ENCODE measurements around the gene ZNF385B.

Gene ZNF385B

DNA sequence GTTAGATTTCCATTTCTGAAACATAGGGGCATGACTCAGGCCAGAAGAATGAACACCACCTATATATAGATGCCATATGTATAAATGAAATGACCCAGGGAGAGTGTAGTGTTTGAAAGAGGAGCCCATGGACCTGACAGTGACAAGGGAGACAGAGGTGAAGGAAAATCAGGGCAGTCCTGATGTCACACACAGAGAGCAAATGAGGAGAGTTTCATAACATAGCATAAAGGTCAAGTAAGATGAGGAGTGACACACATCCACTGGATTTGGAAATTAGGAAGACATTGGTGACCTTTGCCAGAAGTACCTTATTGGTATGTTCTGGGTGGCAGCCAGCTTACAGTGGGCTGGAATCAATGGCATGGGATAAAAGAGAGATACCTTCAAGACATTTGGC, 276.7 kb downstream of the ZNF385B start:
- Histone ChIP-seq H3K4me3 (ENCODE audit: low read depth, low read length) (no peak overlapping the region), H3K9me3 (ENCODE audit: control insufficient read depth, insufficient read depth, low read length) (no peaks in the 10 kb centered on the region), H3K4me1 (ENCODE audit: control insufficient read depth, insufficient read depth, low read length) (peaks cover 9% of the 10 kb centered on the region; the same call in 1 of the 2 replicates), H3K27ac (ENCODE audit: low read depth, low read length) (no peak overlapping the region), H3K36me3 (ENCODE audit: control insufficient read depth, insufficient read depth, low read length) (no peaks in the 10 kb centered on the region), H3K27me3 (ENCODE audit: control insufficient read depth, insufficient read depth, low read length) (no peaks in the 10 kb centered on the region), H3K9ac (ENCODE audit: low read depth, low read length) (no peak overlapping the region)

GRCh38 chr2:179581605-179582004, 279.8 kb downstream of the ZNF385B start:
- Histone ChIP-seq H3K36me3 (ENCODE audit: control insufficient read depth, insufficient read depth, low read length) (no peaks in the 10 kb centered on the region), H3K4me1 (ENCODE audit: control insufficient read depth, insufficient read depth, low read length) (peaks cover 5% of the 10 kb centered on the region; the same call in 1 of the 2 replicates), H3K4me3 (ENCODE audit: low read depth, low read length) (no peak overlapping the region), H3K9ac (ENCODE audit: low read depth, low read length) (no peak overlapping the region), H3K9me3 (ENCODE audit: control insufficient read depth, insufficient read depth, low read length) (no peaks in the 10 kb centered on the region), H3K27ac (ENCODE audit: low read depth, low read length) (no peak overlapping the region), H3K27me3 (ENCODE audit: control insufficient read depth, insufficient read depth, low read length) (no peaks in the 10 kb centered on the region)

- H3K9me3 ChIP-seq (ENCODE audit: control insufficient read depth, insufficient read depth, low read length) = no peaks in the 10 kb centered on the region
- no peaks in the 10 kb centered on the region for H3K36me3 ChIP-seq (ENCODE audit: control insufficient read depth, insufficient read depth, low read length)
- H3K4me1 ChIP-seq (ENCODE audit: control insufficient read depth, insufficient read depth, low read length) = peaks cover 5% of the 10 kb centered on the region; the same call in 1 of the 2 replicates
- no peak overlapping the region for H3K4me3 ChIP-seq (ENCODE audit: low read depth, low read length)
- no peaks in the 10 kb centered on the region for H3K27me3 ChIP-seq (ENCODE audit: control insufficient read depth, insufficient read depth, low read length)
- H3K9ac ChIP-seq (ENCODE audit: low read depth, low read length) = no peak overlapping the region
- no peak overlapping the region for H3K27ac ChIP-seq (ENCODE audit: low read depth, low read length)
Observed at GRCh38 chr2:179580378-179581146, 280.9 kb downstream of the ZNF385B start.

DNA sequence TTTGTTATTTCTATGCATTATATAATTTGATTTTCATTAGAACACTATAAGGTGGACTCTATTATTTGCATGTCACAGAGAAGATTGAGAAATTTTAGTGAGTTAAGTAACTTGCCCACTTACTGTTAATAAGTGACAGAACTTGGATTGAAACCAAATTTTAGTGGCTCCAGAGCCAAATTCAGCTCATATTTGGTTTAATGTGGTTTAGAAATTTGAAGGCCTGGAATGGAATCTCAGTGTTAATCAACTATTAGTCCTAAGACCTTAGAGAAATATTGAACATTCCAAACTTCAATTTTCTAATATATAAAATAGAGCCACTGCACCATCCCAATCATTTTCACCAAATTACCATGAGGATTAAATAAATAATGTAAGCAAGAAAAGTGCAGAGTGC, 281.6 kb downstream of the ZNF385B start:
- peaks cover 5% of the 10 kb centered on the region; the same call in 1 of the 2 replicates for H3K4me1 ChIP-seq (ENCODE audit: control insufficient read depth, insufficient read depth, low read length)
- no peak overlapping the region for H3K4me3 ChIP-seq (ENCODE audit: low read depth, low read length)
- H3K27me3 ChIP-seq (ENCODE audit: control insufficient read depth, insufficient read depth, low read length) = no peaks in the 10 kb centered on the region
- no peak overlapping the region for H3K9ac ChIP-seq (ENCODE audit: low read depth, low read length)
- no peaks in the 10 kb centered on the region for H3K36me3 ChIP-seq (ENCODE audit: control insufficient read depth, insufficient read depth, low read length)
- no peaks in the 10 kb centered on the region for H3K9me3 ChIP-seq (ENCODE audit: control insufficient read depth, insufficient read depth, low read length)
- no peak overlapping the region for H3K27ac ChIP-seq (ENCODE audit: low read depth, low read length)

DNA sequence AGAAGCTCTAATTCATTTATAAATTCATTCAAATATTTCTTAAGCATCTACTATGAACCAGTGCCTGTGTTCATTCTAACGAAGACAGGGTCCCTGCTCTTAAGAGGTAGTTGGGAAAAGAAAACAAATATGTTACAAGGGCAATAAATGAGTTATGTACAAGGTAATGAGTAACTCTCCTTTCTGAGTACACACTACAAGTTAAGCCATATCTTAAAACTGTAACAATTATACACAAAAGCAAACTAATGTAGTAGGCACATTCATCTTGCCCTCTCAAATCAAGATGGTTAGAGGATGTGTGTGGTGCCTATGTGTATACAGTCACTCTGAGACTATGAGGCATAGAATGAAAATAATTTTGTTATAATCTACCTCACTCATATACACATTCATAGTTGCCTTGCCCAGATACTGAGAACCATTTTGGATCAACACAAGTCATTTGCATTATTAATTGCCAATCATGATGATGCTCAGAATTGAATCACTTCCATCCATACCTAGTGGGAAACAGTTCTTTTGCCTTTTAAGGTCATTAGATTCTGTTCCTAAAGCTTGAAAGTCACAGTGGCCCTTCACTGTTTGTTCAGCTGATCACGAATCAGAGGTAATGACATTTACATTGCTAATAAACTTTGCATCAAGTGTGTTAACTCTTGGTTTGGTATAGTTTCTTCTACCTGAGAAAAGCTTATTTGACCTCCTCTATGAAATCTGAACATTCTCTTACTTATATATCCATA, 283.1 kb downstream of the ZNF385B start:
- Histone ChIP-seq H3K9ac (ENCODE audit: low read depth, low read length) (no peak overlapping the region), H3K4me3 (ENCODE audit: low read depth, low read length) (no peak overlapping the region), H3K27me3 (ENCODE audit: control insufficient read depth, insufficient read depth, low read length) (no peaks in the 10 kb centered on the region), H3K36me3 (ENCODE audit: control insufficient read depth, insufficient read depth, low read length) (no peaks in the 10 kb centered on the region), H3K9me3 (ENCODE audit: control insufficient read depth, insufficient read depth, low read length) (no peaks in the 10 kb centered on the region), H3K27ac (ENCODE audit: low read depth, low read length) (no peak overlapping the region), H3K4me1 (ENCODE audit: control insufficient read depth, insufficient read depth, low read length) (peaks cover 5% of the 10 kb centered on the region; the same call in 1 of the 2 replicates)

GRCh38 chr2:179574061-179574519, 287.3 kb downstream of the ZNF385B start:
- Histone ChIP-seq H3K27me3 (ENCODE audit: control insufficient read depth, insufficient read depth, low read length) (no peaks in the 10 kb centered on the region), H3K4me3 (ENCODE audit: low read depth, low read length) (no peak overlapping the region), H3K9me3 (ENCODE audit: control insufficient read depth, insufficient read depth, low read length) (no peaks in the 10 kb centered on the region), H3K36me3 (ENCODE audit: control insufficient read depth, insufficient read depth, low read length) (no peaks in the 10 kb centered on the region), H3K9ac (ENCODE audit: low read depth, low read length) (no peak overlapping the region), H3K27ac (ENCODE audit: low read depth, low read length) (no peak overlapping the region), H3K4me1 (ENCODE audit: control insufficient read depth, insufficient read depth, low read length) (peaks cover 5% of the 10 kb centered on the region; the same call in 1 of the 2 replicates)

DNA sequence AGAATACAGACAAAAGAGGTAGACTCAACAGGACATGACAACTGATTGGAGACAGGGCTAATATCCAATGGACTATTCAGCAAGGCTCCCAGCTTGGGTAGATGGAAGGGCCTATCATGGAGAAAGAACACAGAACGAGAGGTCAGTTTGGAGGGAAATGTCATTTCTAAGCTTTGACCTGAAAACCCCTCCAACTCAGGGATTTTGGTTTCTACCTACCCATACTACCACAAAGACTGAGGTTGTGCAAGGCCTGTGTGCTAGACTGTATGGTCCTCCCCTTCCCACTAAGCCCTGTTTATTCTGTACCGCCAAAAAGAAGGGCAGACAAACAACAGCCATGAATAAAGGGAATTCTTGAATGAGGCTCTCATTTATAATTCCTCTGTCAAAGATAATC, 288.9 kb downstream of the ZNF385B start:
- no peaks in the 10 kb centered on the region for H3K9me3 ChIP-seq (ENCODE audit: control insufficient read depth, insufficient read depth, low read length)
- H3K4me1 ChIP-seq (ENCODE audit: control insufficient read depth, insufficient read depth, low read length) = no peaks in the 10 kb centered on the region
- H3K27ac ChIP-seq (ENCODE audit: low read depth, low read length) = no peak overlapping the region
- no peak overlapping the region for H3K4me3 ChIP-seq (ENCODE audit: low read depth, low read length)
- no peaks in the 10 kb centered on the region for H3K36me3 ChIP-seq (ENCODE audit: control insufficient read depth, insufficient read depth, low read length)
- no peaks in the 10 kb centered on the region for H3K27me3 ChIP-seq (ENCODE audit: control insufficient read depth, insufficient read depth, low read length)
- no peak overlapping the region for H3K9ac ChIP-seq (ENCODE audit: low read depth, low read length)

- H3K27ac ChIP-seq (ENCODE audit: low read depth, low read length) = no peak overlapping the region
- H3K36me3 ChIP-seq (ENCODE audit: control insufficient read depth, insufficient read depth, low read length) = no peaks in the 10 kb centered on the region
- no peak overlapping the region for H3K4me3 ChIP-seq (ENCODE audit: low read depth, low read length)
- no peaks in the 10 kb centered on the region for H3K4me1 ChIP-seq (ENCODE audit: control insufficient read depth, insufficient read depth, low read length)
- H3K9me3 ChIP-seq (ENCODE audit: control insufficient read depth, insufficient read depth, low read length) = no peaks in the 10 kb centered on the region
- H3K9ac ChIP-seq (ENCODE audit: low read depth, low read length) = no peak overlapping the region
- no peaks in the 10 kb centered on the region for H3K27me3 ChIP-seq (ENCODE audit: control insufficient read depth, insufficient read depth, low read length)
Observed at GRCh38 chr2:179571721-179572120, 289.7 kb downstream of the ZNF385B start.

DNA sequence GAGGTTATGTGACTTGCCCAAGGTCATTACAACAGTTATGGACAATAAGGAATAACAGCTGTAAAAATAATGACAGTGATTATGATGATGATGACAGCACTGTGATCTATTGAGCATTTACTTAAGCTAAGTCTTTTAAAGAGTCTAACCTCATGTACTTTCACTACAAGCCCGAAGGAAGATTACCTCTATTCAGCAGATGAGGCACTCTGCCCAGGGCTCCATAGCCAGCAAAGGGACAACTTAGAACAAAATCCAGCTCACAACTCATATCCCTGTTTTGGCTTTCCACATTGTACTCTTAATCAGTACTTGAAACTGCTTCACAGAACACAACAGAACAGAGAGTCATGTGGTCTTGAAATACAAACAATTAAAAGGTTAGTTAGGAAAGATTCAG, 290.2 kb downstream of the ZNF385B start:
- H3K4me3 ChIP-seq (ENCODE audit: low read depth, low read length) = no peak overlapping the region
- H3K27me3 ChIP-seq (ENCODE audit: control insufficient read depth, insufficient read depth, low read length) = no peaks in the 10 kb centered on the region
- no peaks in the 10 kb centered on the region for H3K9me3 ChIP-seq (ENCODE audit: control insufficient read depth, insufficient read depth, low read length)
- no peaks in the 10 kb centered on the region for H3K4me1 ChIP-seq (ENCODE audit: control insufficient read depth, insufficient read depth, low read length)
- H3K36me3 ChIP-seq (ENCODE audit: control insufficient read depth, insufficient read depth, low read length) = no peaks in the 10 kb centered on the region
- H3K27ac ChIP-seq (ENCODE audit: low read depth, low read length) = no peak overlapping the region
- no peak overlapping the region for H3K9ac ChIP-seq (ENCODE audit: low read depth, low read length)

GRCh38 chr2:179569831-179570233, 291.6 kb downstream of the ZNF385B start:
- Histone ChIP-seq H3K27me3 (ENCODE audit: control insufficient read depth, insufficient read depth, low read length) (no peaks in the 10 kb centered on the region; the same call in 1 of the 2 replicates), H3K36me3 (ENCODE audit: control insufficient read depth, insufficient read depth, low read length) (no peaks in the 10 kb centered on the region), H3K27ac (ENCODE audit: low read depth, low read length) (no peak overlapping the region), H3K4me1 (ENCODE audit: control insufficient read depth, insufficient read depth, low read length) (no peaks in the 10 kb centered on the region), H3K4me3 (ENCODE audit: low read depth, low read length) (no peak overlapping the region), H3K9ac (ENCODE audit: low read depth, low read length) (no peak overlapping the region), H3K9me3 (ENCODE audit: control insufficient read depth, insufficient read depth, low read length) (no peaks in the 10 kb centered on the region)

DNA sequence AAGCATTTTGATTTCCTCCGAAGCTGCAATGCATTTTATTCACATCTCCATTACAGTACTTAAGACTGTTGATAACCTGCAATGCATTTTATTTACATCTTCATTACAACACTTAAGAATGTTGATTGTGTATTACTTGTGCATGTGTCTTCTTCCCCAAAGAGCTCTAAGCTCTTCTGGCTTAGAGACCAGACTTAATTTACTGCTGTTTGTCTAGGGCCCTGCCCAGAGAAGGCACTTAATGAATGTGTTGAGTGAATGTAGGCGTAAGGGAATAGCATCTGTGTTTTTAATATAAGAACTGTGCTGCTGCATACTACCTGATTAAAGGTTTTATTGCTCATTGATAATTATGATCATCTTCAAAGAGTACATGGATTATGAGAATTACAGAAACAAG, 295.6 kb downstream of the ZNF385B start:
- H3K9ac ChIP-seq (ENCODE audit: low read depth, low read length) = no peak overlapping the region
- no peaks in the 10 kb centered on the region for H3K36me3 ChIP-seq (ENCODE audit: control insufficient read depth, insufficient read depth, low read length)
- H3K9me3 ChIP-seq (ENCODE audit: control insufficient read depth, insufficient read depth, low read length) = no peaks in the 10 kb centered on the region
- peaks cover 11% of the 10 kb centered on the region for H3K4me1 ChIP-seq (ENCODE audit: control insufficient read depth, insufficient read depth, low read length)
- no peaks in the 10 kb centered on the region; the same call in 1 of the 2 replicates for H3K27me3 ChIP-seq (ENCODE audit: control insufficient read depth, insufficient read depth, low read length)
- H3K27ac ChIP-seq (ENCODE audit: low read depth, low read length) = no peak overlapping the region
- H3K4me3 ChIP-seq (ENCODE audit: low read depth, low read length) = no peak overlapping the region
